Endothelial cell of umbilical vein (primary cell): ENCODE results near the gene KCNK10. TPM values are rescaled to one million over a fixed set of nuclear protein-coding genes. Genes with fewer than 3 reads are reported as not detected.

Experiments used
- BruUV-seq: library from RNA; stranded (reverse); fragments of 400-500 nt; replicated peaks from 2 replicates; lab custom pipeline; 2021; lab: Mats Ljungman, UMichigan
- CTCF ChIA-PET: fragments of 300-600, 350-600 bp; sonication (Branson Sonifier 250); formaldehyde crosslinking; loops from one replicate; lab custom pipeline; 2021; ENCODE audit warnings: antibody characterized with exemption, inconsistent platforms; lab: Charles Lee
- POLR2A ChIA-PET: fragments of 300-600, 350-600 bp; sonication (Branson Sonifier 250); formaldehyde crosslinking; loops from one replicate; lab custom pipeline; 2021; ENCODE audit warnings: antibody characterized with exemption, inconsistent platforms; lab: Charles Lee
- DNase-seq: peaks from one replicate; pipeline ENCODE4 v3.0.0-alpha.2; 2011; ENCODE audit warnings: low read depth, low spot score
- FAIRE-seq: peaks from 2 replicates; lab custom pipeline; 2011; peaks lifted over from hg19 to GRCh38; lab: Jason Lieb, UNC
- H2AFZ ChIP-seq: 2 replicates; pipeline ENCODE4 v1.6.0; 2012; ENCODE audit warnings: low read depth, low read length, control low read depth, inconsistent platforms
- H3K27ac ChIP-seq: 2 replicates; pipeline ENCODE4 v1.5.1; 2011; ENCODE audit warnings: low read depth, mild to moderate bottlenecking, control low read depth, low read length, moderate library complexity; ENCODE audit not compliant: insufficient read depth
- H3K27me3 ChIP-seq, 2 experiments: 2 replicates each; pipeline versions ENCODE4 v1.6.0 to v1.6.1; 2011; ENCODE audit warnings: low read length in 2 of 2, mixed read lengths in 1 of 2; ENCODE audit not compliant: control insufficient read depth in 2 of 2, insufficient read depth in 2 of 2
- H3K36me3 ChIP-seq, 2 experiments: 2 replicates in 1 of 2; 3 replicates in 1 of 2; pipeline ENCODE4 v1.5.1; 2011; ENCODE audit warnings: low read length in 2 of 2, mild to moderate bottlenecking in 1 of 2, moderate library complexity in 1 of 2; ENCODE audit not compliant: control insufficient read depth in 2 of 2, insufficient read depth in 2 of 2; ENCODE audit errors: extremely low read depth in 1 of 2
- H3K4me1 ChIP-seq: 3 replicates; pipeline ENCODE4 v1.5.1; 2011; ENCODE audit warnings: mild to moderate bottlenecking, low read length; ENCODE audit not compliant: control insufficient read depth, insufficient read depth; ENCODE audit errors: extremely low read depth
- H3K4me2 ChIP-seq: 2 replicates; pipeline ENCODE4 v1.6.1; 2011; ENCODE audit warnings: low read length, control low read depth, mixed read lengths; ENCODE audit not compliant: insufficient read depth
- H3K4me3 ChIP-seq, 3 experiments: fragments of 200-600 bp in 1 of 3; sonication (generic), shearing (Covaris generic) in 1 of 3; replicated peaks in 1 of 3; 2 replicates each; pipeline ENCODE4 v1.5.1; 2011 to 2016; ENCODE audit warnings: control low read depth in 3 of 3, low read length in 3 of 3, mild to moderate bottlenecking in 2 of 3, inconsistent platforms in 1 of 3, low read depth in 1 of 3, moderate library complexity in 1 of 3; ENCODE audit not compliant: insufficient read depth in 1 of 3
- H3K79me2 ChIP-seq: 2 replicates; pipeline ENCODE4 v1.6.0; 2012; ENCODE audit warnings: low read length, inconsistent platforms; ENCODE audit not compliant: control insufficient read depth, insufficient read depth
- H3K9ac ChIP-seq: replicated peaks from 2 replicates; pipeline ENCODE3; 2011; ENCODE audit warnings: low read length, control low read depth; ENCODE audit not compliant: insufficient read depth; ENCODE audit errors: extremely low read depth
- H3K9me1 ChIP-seq: replicated peaks from 3 replicates; pipeline ENCODE4 v1.6.0; 2011; ENCODE audit warnings: mild to moderate bottlenecking, low read length; ENCODE audit not compliant: control insufficient read depth, insufficient read depth; ENCODE audit errors: extremely low read depth
- H3K9me3 ChIP-seq: replicated peaks from 2 replicates; pipeline ENCODE4 v1.5.1; 2012; ENCODE audit warnings: low read length, inconsistent platforms; ENCODE audit not compliant: control insufficient read depth, insufficient read depth
- H4K20me1 ChIP-seq: replicated peaks from 2 replicates; pipeline ENCODE3; 2011; ENCODE audit warnings: mild to moderate bottlenecking, low read length; ENCODE audit not compliant: control insufficient read depth, insufficient read depth; ENCODE audit errors: extremely low read depth
- CTCF ChIP-seq, 2 donors: IDR thresholded peaks; 1 replicate in 1 of 2; 2 replicates in 1 of 2; pipeline ENCODE4 v1.5.1; 2011; ENCODE audit warnings: low read length in 2 of 2, mild to moderate bottlenecking in 2 of 2, moderate library complexity in 2 of 2, control low read depth in 1 of 2, inconsistent platforms in 1 of 2, low read depth in 1 of 2; ENCODE audit not compliant: insufficient read depth in 1 of 2; ENCODE audit errors: extremely low read depth in 1 of 2
- EZH2 ChIP-seq: IDR thresholded peaks from 2 replicates; pipeline ENCODE4 v1.6.1; 2012; ENCODE audit warnings: borderline replicate concordance, low read depth, mild to moderate bottlenecking, moderate library complexity, low read length, inconsistent platforms; ENCODE audit not compliant: severe bottlenecking
- FOS ChIP-seq: IDR thresholded peaks from 2 replicates; pipeline ENCODE4 v1.6.1; 2011; ENCODE audit warnings: mild to moderate bottlenecking, low read length, moderate library complexity, borderline replicate concordance; ENCODE audit not compliant: insufficient read depth
- GATA2 ChIP-seq: IDR thresholded peaks from 2 replicates; pipeline ENCODE4 v1.7.0; 2011; ENCODE audit warnings: low read depth, mild to moderate bottlenecking, moderate library complexity, mixed read lengths, low read length; ENCODE audit not compliant: insufficient read length, insufficient read depth
- JUN ChIP-seq: IDR thresholded peaks from 2 replicates; pipeline ENCODE4 v1.6.1; 2011; ENCODE audit warnings: borderline replicate concordance, low read depth; ENCODE audit not compliant: insufficient read length, insufficient read depth
- MAX ChIP-seq: IDR thresholded peaks from 2 replicates; pipeline ENCODE4 v1.6.1; 2011; ENCODE audit not compliant: insufficient read depth, insufficient read length
- MYC ChIP-seq: IDR thresholded peaks from one replicate; pipeline ENCODE4 v1.6.1; 2011; ENCODE audit warnings: mild to moderate bottlenecking, low read depth, low read length
- POLR2A ChIP-seq: IDR thresholded peaks from 2 replicates; pipeline ENCODE4 v1.6.1; 2012; ENCODE audit warnings: low read depth, mild to moderate bottlenecking, control low read depth, low read length
- POLR2AphosphoS5 ChIP-seq: IDR thresholded peaks from 2 replicates; pipeline ENCODE4 v1.6.1; 2012; ENCODE audit warnings: low read depth, mild to moderate bottlenecking, control low read depth, low read length, moderate library complexity; ENCODE audit not compliant: insufficient read depth
- dilution Hi-C: fragments of 300-500 bp; cut with MboI; formaldehyde crosslinking; loops from one replicate; pipeline ENCODE4 v1.15.0; 2019; ENCODE audit warnings: low sequenced_read_pairs; ENCODE audit not compliant: extremely low pct_ligation_motif_present
- intact Hi-C: fragments of 100-400 bp; cut with micrococcal nuclease; formaldehyde crosslinking; loops from one replicate; pipeline ENCODE4 v1.10.0; 2022
- polyA plus RNA-seq, 4 experiments: library from polyadenylated mRNA; depleted of rRNA in 3 of 4; stranded (reverse) in 3 of 4; unstranded in 1 of 4; fragments of >200 nt; gene quantifications; 2 replicates each; pipeline versions ENCODE4 v1.2.1 to v1.2.3, GENCODE V29; 2011 to 2012; ENCODE audit warnings: missing spikeins in 1 of 4
- total RNA-seq: library from RNA; stranded (reverse); gene quantifications from 2 replicates; pipeline ENCODE4 v1.2.3, GENCODE V29; 2021

KCNK10 gene
- total and polyA plus RNA-seq, 2 donors (not counting 3 experiments of a cell fraction or from before 2014, with no cell fraction given), result not detected

- DNase-seq, result no peak
- H3K9me3 ChIP-seq, result no peaks in the 10 kb centered on the region
- intact Hi-C loops (no loop called here), dilution Hi-C loops (no loop called here)
- H2AFZ ChIP-seq, result no peak overlapping the region
- H3K36me3 ChIP-seq, result no peaks in the 10 kb centered on the region
- no peak overlapping the region for H3K4me3 ChIP-seq
- H3K9me1 ChIP-seq, result no peaks in the 10 kb centered on the region
- H3K4me1 ChIP-seq, result no peaks in the 10 kb centered on the region
- H3K79me2 ChIP-seq, result no peaks in the 10 kb centered on the region
- POLR2A ChIA-PET, result no interaction called here
- no peak overlapping the region for H3K4me2 ChIP-seq
- no peaks in the 10 kb centered on the region for H4K20me1 ChIP-seq
- BruUV-seq, result no TSS peak
- FAIRE-seq, result no peak
- CTCF ChIA-PET, result no interaction called here
- no peak overlapping the region for H3K27ac ChIP-seq
- TF ChIP-seq EZH2, result no peak
- no peak for TF ChIP-seq POLR2AphosphoS5
- TF ChIP-seq MAX, result no peak
- no peak for TF ChIP-seq FOS
- no peak for TF ChIP-seq MYC
- no peak for TF ChIP-seq CTCF (IDR thresholded peaks at IDR 0.05; ENCODE audit: extremely low read depth in 1 of 2, insufficient read depth in 1 of 2, low read depth in 1 of 2, low read length in 2 of 2)
- no peak for TF ChIP-seq GATA2
- TF ChIP-seq JUN, result no peak
- no peak for TF ChIP-seq POLR2A
- H3K27me3 ChIP-seq, result no peaks in the 10 kb centered on the region
- no peak overlapping the region for H3K9ac ChIP-seq
Measured at GRCh38 chr14:88209273-88209672, 113.8 kb downstream of the KCNK10 start.
